Measurements from ENCODE around the gene SPATA31E1.
A peak's percentile ranks its signal among the peaks of the same experiment; 100 is the strongest.
"Not testable (repeated sequence)": the region's sequence is repeated elsewhere in the genome, so short reads cannot be mapped to it uniquely, and the experiment has no call there.

SPATA31E1 gene

GRCh38 chr9:87885484-87886189 is 3.0 kb downstream of the SPATA31E1 start:
- no peak for DNase-seq

- no peak for DNase-seq
Measured at GRCh38 chr9:87886210-87886932, 3.7 kb downstream of the SPATA31E1 start.

GRCh38 chr9:87886933-87887505 is 4.3 kb downstream of the SPATA31E1 start:
- no peak for DNase-seq

- DNase-seq, result no peak
Measured at GRCh38 chr9:87887661-87888480, 5.2 kb downstream of the SPATA31E1 start.

GRCh38 chr9:87888501-87888900 is 5.8 kb downstream of the SPATA31E1 start:
- no peak for DNase-seq

GRCh38 chr9:87889065-87889881 is 6.6 kb downstream of the SPATA31E1 start:
- DNase-seq, result no peak

- DNase-seq, result no peak
Measured at GRCh38 chr9:87889882-87890252, 7.2 kb downstream of the SPATA31E1 start.

GRCh38 chr9:87890837-87891236 is 8.2 kb downstream of the SPATA31E1 start:
- no peak for DNase-seq

GRCh38 chr9:87891754-87892153 is 9.1 kb downstream of the SPATA31E1 start:
- no peak for DNase-seq

- no peak for DNase-seq
Measured at GRCh38 chr9:87892956-87893355, 10.3 kb downstream of the SPATA31E1 start.

- DNase-seq, result no peak
Measured at GRCh38 chr9:87894998-87895625, 12.4 kb downstream of the SPATA31E1 start.

GRCh38 chr9:87896891-87897290 is 14.2 kb downstream of the SPATA31E1 start:
- DNase-seq, result no peak

- no peak for DNase-seq
Measured at GRCh38 chr9:87898151-87898550, 15.5 kb downstream of the SPATA31E1 start.

GRCh38 chr9:87902371-87902770 is 19.7 kb downstream of the SPATA31E1 start:
- not testable (repeated sequence) for DNase-seq

GRCh38 chr9:87909310-87910041 is 26.8 kb downstream of the SPATA31E1 start:
- no peak for DNase-seq

- no peak for DNase-seq
Measured at GRCh38 chr9:87910821-87911220, 28.1 kb downstream of the SPATA31E1 start.

GRCh38 chr9:87917662-87918061 is 35.0 kb downstream of the SPATA31E1 start, which contains the start of gene SPATA31C1:
Gene SPATA31C1, plus strand, starts transcription at chr9:87917962.
- DNase-seq, result not testable (repeated sequence)

GRCh38 chr9:87919013-87919412 is 36.3 kb downstream of the SPATA31E1 start:
- DNase-seq, result peak in 1 of 51 donors; percentile 4

- DNase-seq, result not testable (repeated sequence)
Measured at GRCh38 chr9:87921561-87921960, 38.9 kb downstream of the SPATA31E1 start.

- DNase-seq, result not testable (repeated sequence)
Measured at GRCh38 chr9:87923012-87923411, 40.3 kb downstream of the SPATA31E1 start.
